ENCODE measurements around the gene GPR119. TPM values are rescaled to one million over a fixed set of nuclear protein-coding genes. Genes with fewer than 3 reads are reported as not detected.
"Not testable (repeated sequence)": the region's sequence is repeated elsewhere in the genome, so short reads cannot be mapped to it uniquely, and the experiment has no call there.

GPR119 gene
- not detected in 2 replicates for total RNA-seq

DNA sequence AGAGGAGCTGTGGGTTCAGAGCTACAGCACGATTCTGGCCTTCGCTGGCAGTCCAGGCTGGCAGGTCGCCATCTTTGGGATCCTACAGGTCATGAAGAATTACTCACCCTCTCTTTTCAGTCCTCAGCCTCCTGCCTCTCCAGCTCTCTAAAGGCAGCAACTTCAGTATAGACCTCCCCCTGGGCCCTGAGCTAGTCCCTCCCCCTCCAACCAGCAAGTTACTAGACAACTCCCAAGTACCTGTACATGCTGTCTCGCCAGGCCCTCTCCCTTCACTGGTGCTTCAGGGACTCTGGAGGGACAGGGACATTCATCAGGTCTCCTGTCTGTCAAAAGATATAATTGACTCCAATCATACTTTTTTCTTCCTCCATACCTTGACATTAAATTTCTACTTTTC lies at the start of gene GPR119:
Gene GPR119, minus strand, starts transcription at position 155 of the 400 bp plus-strand sequence. CDS start 227 bp downstream, outside the sequence.
- no peak within 1 kb of the TSS for H3K4me3 Mint-ChIP-seq
- H3K4me1 Mint-ChIP-seq: no peaks in the 10 kb centered on the region

DNA sequence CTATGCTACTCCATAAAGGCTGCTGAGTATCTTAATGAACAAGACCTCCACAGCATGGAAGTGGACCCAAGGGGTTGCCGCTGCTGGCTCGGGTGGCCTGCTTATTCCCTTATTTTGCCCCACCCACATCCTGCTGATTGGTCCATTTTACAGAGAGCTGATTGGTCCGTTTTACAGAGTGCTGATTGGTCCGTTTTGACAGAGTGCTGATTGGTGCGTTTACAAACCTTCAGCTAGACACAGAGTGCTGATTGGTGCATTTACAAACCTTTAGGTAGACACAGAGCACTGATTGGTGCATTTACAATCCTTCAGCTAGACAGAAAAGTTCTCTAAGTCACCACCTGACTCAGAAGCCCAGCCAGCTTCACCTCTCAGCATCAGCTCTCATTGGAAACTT lies 43.8 kb upstream of the GPR119 start:
- H3K4me1 Mint-ChIP-seq: not testable (repeated sequence)

More for the DNA sequence above, at the start of gene GPR119:
- intact Hi-C loops (cut with micrococcal nuclease): no loop called here
- Mint-ChIP-seq H3K27me3 (peaks cover 4% of the 10 kb centered on the region), H3K9me3 (no peaks in the 10 kb centered on the region), H3K27ac (no peak within 1 kb of the TSS), H3K36me3 (ENCODE audit: low read depth) (no peaks in the 10 kb centered on the region)
- DNase-seq: no peak

GRCh38 chrX:130426531-130426930 lies 41.1 kb upstream of the GPR119 start:
- Mint-ChIP-seq H3K36me3 (ENCODE audit: low read depth) (no peaks in the 10 kb centered on the region), H3K27ac (no peak overlapping the region), H3K27me3 (peaks cover 2% of the 10 kb centered on the region), H3K4me1 (no peaks in the 10 kb centered on the region), H3K9me3 (no peaks in the 10 kb centered on the region), H3K4me3 (no peak overlapping the region)
- DNase-seq: no peak
- intact Hi-C loops (cut with micrococcal nuclease): no loop called here

More for the DNA sequence above, 43.8 kb upstream of the GPR119 start:
- H3K27ac Mint-ChIP-seq; H3K36me3 Mint-ChIP-seq (ENCODE audit: low read depth); H3K9me3 Mint-ChIP-seq; intact Hi-C loops (cut with micrococcal nuclease); DNase-seq; H3K4me3 Mint-ChIP-seq; H3K27me3 Mint-ChIP-seq: not testable (repeated sequence)

GRCh38 chrX:130419263-130419662 lies 33.8 kb upstream of the GPR119 start:
- intact Hi-C loops (cut with micrococcal nuclease): no loop called here

DNA sequence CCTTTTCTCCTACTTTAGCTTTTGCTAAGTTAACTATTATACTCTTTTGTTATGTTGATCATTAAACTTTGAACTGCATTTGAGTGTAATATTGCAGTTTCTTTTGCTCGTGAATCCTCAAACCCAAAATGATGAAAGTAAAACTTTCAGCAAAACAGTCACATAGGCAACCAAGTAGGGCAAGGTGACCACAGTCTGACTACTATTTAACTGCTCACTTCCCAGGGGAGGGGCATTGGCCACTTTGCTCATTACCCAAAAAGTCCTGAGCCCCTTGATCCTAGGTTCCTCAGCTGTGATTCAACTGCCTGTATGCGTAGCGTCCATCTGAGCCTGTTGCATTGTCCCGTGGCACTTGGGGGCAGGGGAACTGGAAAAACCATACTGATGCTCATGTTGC lies 33.3 kb upstream of the GPR119 start:
- intact Hi-C loops (cut with micrococcal nuclease): no loop called here
- H3K27ac Mint-ChIP-seq: no peak overlapping the region
- no peaks in the 10 kb centered on the region for H3K9me3 Mint-ChIP-seq
- peaks cover 3% of the 10 kb centered on the region for H3K36me3 Mint-ChIP-seq (ENCODE audit: low read depth)
- H3K4me1 Mint-ChIP-seq: no peaks in the 10 kb centered on the region
- no peaks in the 10 kb centered on the region for H3K27me3 Mint-ChIP-seq
- H3K4me3 Mint-ChIP-seq: no peak overlapping the region
- no peak for DNase-seq

More at GRCh38 chrX:130419263-130419662, 33.8 kb upstream of the GPR119 start:
- Mint-ChIP-seq H3K36me3 (ENCODE audit: low read depth) (peaks cover 3% of the 10 kb centered on the region), H3K27ac (no peak overlapping the region), H3K4me3 (no peak overlapping the region), H3K4me1 (no peaks in the 10 kb centered on the region), H3K27me3 (no peaks in the 10 kb centered on the region), H3K9me3 (no peaks in the 10 kb centered on the region)
- no peak for DNase-seq

GRCh38 chrX:130418066-130418465 lies 32.6 kb upstream of the GPR119 start:
- DNase-seq: no peak
- Mint-ChIP-seq H3K36me3 (ENCODE audit: low read depth) (peaks cover 3% of the 10 kb centered on the region), H3K4me3 (no peak overlapping the region), H3K27ac (no peak overlapping the region), H3K9me3 (no peaks in the 10 kb centered on the region), H3K27me3 (no peaks in the 10 kb centered on the region), H3K4me1 (no peaks in the 10 kb centered on the region)
- intact Hi-C loops (cut with micrococcal nuclease): no loop called here

GRCh38 chrX:130416785-130417184 lies 31.3 kb upstream of the GPR119 start:
- no peak for DNase-seq
- no peaks in the 10 kb centered on the region for H3K27me3 Mint-ChIP-seq
- no peaks in the 10 kb centered on the region for H3K9me3 Mint-ChIP-seq
- intact Hi-C loops (cut with micrococcal nuclease): no loop called here
- H3K4me3 Mint-ChIP-seq: no peak overlapping the region
- no peaks in the 10 kb centered on the region for H3K4me1 Mint-ChIP-seq
- H3K36me3 Mint-ChIP-seq (ENCODE audit: low read depth): peaks cover 7% of the 10 kb centered on the region
- H3K27ac Mint-ChIP-seq: no peak overlapping the region

DNA sequence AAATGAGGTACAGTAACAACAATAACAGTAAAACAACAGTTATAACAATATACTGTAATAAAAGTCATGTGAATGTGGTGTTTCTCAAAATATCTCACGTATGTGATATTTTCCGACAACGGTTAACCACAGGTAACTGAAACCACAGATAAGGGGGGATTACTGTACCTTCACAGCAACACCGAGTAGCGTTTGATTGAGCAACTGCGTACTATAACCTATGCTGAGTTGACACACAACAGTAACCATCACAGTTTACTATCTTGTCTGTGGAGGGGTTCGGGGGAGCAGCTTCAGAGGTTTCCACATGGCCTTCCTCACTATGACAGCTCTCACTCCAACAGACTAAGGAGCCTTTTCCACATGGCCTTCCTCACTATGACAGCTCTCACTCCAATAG lies 29.7 kb upstream of the GPR119 start:
- Mint-ChIP-seq H3K4me3 (no peak overlapping the region), H3K27ac (no peak overlapping the region), H3K9me3 (no peaks in the 10 kb centered on the region), H3K27me3 (no peaks in the 10 kb centered on the region), H3K36me3 (ENCODE audit: low read depth) (peaks cover 16% of the 10 kb centered on the region), H3K4me1 (no peaks in the 10 kb centered on the region)
- intact Hi-C loops (cut with micrococcal nuclease): no loop called here
- no peak for DNase-seq

GRCh38 chrX:130414800-130415199 lies 29.3 kb upstream of the GPR119 start:
- Mint-ChIP-seq H3K27me3 (no peaks in the 10 kb centered on the region), H3K4me3 (no peak overlapping the region), H3K27ac (no peak overlapping the region), H3K4me1 (no peaks in the 10 kb centered on the region), H3K9me3 (no peaks in the 10 kb centered on the region), H3K36me3 (ENCODE audit: low read depth) (peaks cover 18% of the 10 kb centered on the region)
- DNase-seq: no peak
- intact Hi-C loops (cut with micrococcal nuclease): no loop called here

DNA sequence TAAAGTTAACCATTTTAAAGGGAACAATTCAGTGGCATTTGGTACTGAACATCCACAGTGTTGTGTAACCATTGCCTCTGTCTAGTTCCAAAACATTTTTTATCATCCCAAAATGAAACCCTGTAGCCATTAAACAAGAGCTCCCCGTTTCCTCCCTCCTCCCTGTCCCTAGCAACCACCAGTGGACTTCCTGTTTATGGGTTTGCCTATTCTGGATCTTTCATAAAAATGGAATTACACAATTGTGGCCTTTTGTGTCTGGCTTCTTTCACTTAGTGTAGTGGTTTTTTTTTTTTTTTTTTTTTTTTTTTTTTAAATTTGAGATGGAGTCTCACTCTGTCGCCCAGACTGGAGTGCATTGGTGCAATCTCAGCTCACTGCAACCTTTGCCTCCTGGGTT lies 27.9 kb upstream of the GPR119 start:
- Mint-ChIP-seq H3K4me3 (no peak overlapping the region), H3K36me3 (ENCODE audit: low read depth) (peaks cover 24% of the 10 kb centered on the region)

GRCh38 chrX:130402208-130402684 lies 16.8 kb upstream of the GPR119 start:
- no peak for DNase-seq
- no peaks in the 10 kb centered on the region for H3K9me3 Mint-ChIP-seq
- peaks cover 9% of the 10 kb centered on the region for H3K36me3 Mint-ChIP-seq (ENCODE audit: low read depth)
- peak overlapping the region; percentile 92 for H3K4me3 Mint-ChIP-seq
- peaks cover 7% of the 10 kb centered on the region for H3K27me3 Mint-ChIP-seq
- H3K27ac Mint-ChIP-seq: peak overlapping the region; percentile 79
- H3K4me1 Mint-ChIP-seq: peaks cover 9% of the 10 kb centered on the region
- intact Hi-C loops (cut with micrococcal nuclease): loop anchor here (5.0 kb wide), 3 partner anchors 65 to 560 kb away; partner anchors contain the start of genes ENOX2, SLC25A14 and ZDHHC9

More for the DNA sequence above, 27.9 kb upstream of the GPR119 start:
- Mint-ChIP-seq H3K27me3 (no peaks in the 10 kb centered on the region), H3K27ac (no peak overlapping the region), H3K4me1 (no peaks in the 10 kb centered on the region), H3K9me3 (no peaks in the 10 kb centered on the region)
- intact Hi-C loops (cut with micrococcal nuclease): no loop called here
- no peak for DNase-seq

DNA sequence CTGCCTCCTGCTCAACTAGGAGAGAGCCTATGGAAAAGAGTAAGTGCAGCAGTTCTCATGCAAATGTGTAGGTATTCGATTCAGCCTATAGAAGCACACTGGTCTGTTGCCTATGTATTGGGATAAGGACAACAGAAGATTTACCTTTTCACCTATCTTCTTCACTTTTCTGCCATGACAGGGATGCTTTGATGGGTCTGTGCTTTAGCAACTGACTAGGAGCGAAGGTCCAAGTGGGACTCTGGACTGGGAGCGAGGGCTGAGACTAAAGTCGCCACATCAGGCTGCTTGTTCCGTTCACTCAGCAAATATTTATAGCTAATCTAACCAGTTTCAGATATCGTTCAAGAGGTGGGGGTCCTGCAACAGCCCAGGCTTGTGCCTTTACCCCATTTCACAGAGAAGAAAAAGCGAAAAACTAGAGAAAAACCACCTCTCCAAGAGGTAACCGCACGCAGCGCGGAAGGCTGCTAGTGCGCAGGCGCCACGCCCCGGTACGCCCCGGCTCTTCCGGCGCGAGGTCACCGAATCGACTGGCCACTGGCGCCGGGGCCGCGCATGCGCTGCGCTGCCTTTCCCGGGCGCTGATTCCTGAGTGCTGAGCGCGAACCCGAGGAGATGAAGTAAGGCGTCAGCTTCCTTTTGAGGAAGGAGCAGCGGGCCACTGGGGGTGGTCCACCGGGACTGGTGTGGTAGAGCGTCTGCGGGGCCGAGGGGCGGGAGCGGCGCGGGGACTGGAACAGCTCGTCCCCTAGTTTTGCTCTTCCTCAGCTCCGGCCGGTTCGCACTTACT lies 16.1 kb upstream of the GPR119 start, which contains the start of gene RBMX2:
Gene RBMX2, plus strand, starts transcription at position 573 of the 793 bp plus-strand sequence. Its CDS starts 46 bp downstream, at position 619.
- Mint-ChIP-seq H3K27me3 (peaks cover 9% of the 10 kb centered on the region), H3K36me3 (ENCODE audit: low read depth) (peaks cover 9% of the 10 kb centered on the region), H3K27ac (peak within 1 kb of the TSS; percentile 92), H3K9me3 (no peaks in the 10 kb centered on the region), H3K4me3 (peak within 1 kb of the TSS; percentile 92), H3K4me1 (peaks cover 9% of the 10 kb centered on the region)
- peak; percentile 92 for DNase-seq
- intact Hi-C loops (cut with micrococcal nuclease): loop anchor here (5.0 kb wide), 3 partner anchors 64 to 559 kb away; partner anchors contain the start of genes ENOX2, SLC25A14 and ZDHHC9

DNA sequence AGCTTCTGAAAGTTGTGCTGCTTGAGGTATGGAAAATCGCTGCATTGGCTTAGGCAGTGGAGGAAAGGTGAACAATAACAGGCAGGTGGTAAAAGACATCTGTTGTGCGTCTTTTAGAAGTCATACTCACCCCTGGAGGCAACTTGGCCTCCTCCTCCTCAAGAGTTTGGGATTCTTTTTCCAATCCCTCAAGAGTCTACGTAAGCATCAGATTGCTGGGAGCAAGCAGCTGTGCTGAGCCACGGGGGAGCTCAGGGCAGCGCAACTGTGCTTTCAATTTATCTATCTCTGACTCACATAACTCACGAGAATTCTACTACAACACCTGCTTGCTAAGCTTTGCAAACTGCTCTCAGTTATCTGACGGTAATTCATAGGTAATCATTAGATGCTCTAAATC lies 9.9 kb upstream of the GPR119 start:
- Mint-ChIP-seq H3K36me3 (ENCODE audit: low read depth) (no peaks in the 10 kb centered on the region), H3K4me1 (no peaks in the 10 kb centered on the region)
- intact Hi-C loops (cut with micrococcal nuclease): no loop called here

GRCh38 chrX:130393451-130394074 lies 8.1 kb upstream of the GPR119 start:
- no peak for DNase-seq
- peaks cover 9% of the 10 kb centered on the region for H3K27me3 Mint-ChIP-seq
- no peaks in the 10 kb centered on the region for H3K36me3 Mint-ChIP-seq (ENCODE audit: low read depth)
- H3K9me3 Mint-ChIP-seq: no peaks in the 10 kb centered on the region
- no peak overlapping the region for H3K27ac Mint-ChIP-seq
- intact Hi-C loops (cut with micrococcal nuclease): no loop called here
- no peak overlapping the region for H3K4me3 Mint-ChIP-seq
- no peaks in the 10 kb centered on the region for H3K4me1 Mint-ChIP-seq

More for the DNA sequence above, 9.9 kb upstream of the GPR119 start:
- DNase-seq: no peak
- no peaks in the 10 kb centered on the region for H3K9me3 Mint-ChIP-seq
- H3K4me3 Mint-ChIP-seq: no peak overlapping the region
- no peak overlapping the region for H3K27ac Mint-ChIP-seq
- peaks cover 15% of the 10 kb centered on the region for H3K27me3 Mint-ChIP-seq
